EL (cell line): ENCODE measurements around the gene L3MBTL4.
A peak's percentile ranks its signal among the peaks of the same experiment; 100 is the strongest.
"Not testable (repeated sequence)": the region's sequence is repeated elsewhere in the genome, so short reads cannot be mapped to it uniquely, and the experiment has no call there.

Experiments
- DNase-seq: peaks from one replicate; pipeline ENCODE4 v3.0.0-alpha.2; 2016

L3MBTL4 gene

DNA sequence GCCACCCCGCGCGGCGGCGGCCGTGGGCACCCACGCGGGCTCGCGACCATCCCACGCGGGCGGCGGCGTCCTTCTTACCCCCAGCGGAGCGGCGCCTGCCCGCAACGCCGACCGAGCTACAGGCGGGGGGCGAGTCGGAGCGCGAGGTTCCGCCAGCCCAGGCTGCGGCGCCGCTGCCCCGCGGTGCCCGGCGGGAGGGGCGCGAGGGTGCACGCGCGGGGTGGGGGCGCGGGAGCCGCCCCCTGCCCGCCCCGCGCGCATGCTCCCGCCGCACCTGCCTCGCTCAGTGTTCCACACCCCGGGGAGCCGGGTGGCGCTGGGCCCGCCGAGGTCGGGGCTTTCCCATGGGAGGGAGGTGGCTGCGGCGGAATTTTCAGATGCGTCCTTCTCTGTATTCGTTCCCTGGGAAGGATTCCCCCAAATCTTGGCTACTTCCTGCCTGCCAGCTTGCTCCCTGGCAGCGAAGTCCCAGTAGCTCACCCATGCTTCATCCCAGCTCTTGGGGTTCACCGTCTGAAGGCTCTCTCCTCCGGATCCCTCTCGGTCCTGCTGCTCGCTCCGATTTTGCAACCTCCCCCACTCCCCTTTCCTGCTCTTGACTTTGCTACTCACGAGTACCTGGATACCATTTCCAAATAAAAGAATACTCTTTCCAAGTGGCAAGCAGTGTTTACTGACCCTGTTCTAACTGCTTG lies at the start of gene L3MBTL4:
Gene L3MBTL4 (minus strand): TSS at position 189 of the 695 bp plus-strand sequence. CDS start 103,286 bp downstream, outside the sequence.
- DNase-seq, result no peak

DNA sequence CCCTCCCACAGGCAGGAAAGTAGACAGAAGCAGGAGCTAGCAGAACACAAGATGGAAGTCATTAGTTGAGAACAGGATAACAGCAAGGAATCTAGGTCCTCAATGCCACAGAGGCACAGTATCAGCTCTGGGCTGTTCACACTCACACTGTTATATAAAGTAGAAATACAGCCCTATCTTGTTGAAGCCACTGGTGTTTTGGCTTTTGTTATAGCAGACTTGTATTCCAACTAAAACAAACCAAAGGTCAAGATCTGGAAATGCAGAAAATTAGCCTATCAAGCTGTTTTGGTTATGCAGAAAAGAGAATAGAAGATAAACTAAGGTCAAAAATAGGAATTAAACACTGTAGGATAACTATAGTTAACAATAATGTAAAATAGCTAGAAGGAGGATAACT lies 37.5 kb upstream of the L3MBTL4 start:
- no peak for DNase-seq

DNA sequence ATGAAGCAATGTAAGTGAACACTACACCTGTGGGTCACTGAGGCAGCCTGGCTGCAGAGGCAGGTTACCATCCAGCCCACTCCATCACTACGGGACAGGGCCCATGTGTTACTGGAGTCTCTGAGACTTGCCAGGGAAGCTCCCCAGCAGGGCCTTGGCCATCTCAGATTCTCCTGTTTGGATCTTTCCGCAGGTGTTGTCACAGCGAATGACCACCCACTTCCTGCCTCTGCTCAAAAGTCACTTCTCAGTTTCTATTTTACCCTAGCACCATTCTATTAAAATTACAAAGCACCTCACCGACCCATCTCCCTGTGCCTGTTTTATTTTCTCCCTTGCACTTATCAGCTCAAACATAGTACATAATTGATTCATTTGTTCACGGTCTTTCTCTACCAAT lies 34.5 kb upstream of the L3MBTL4 start:
- DNase-seq, result no peak

DNA sequence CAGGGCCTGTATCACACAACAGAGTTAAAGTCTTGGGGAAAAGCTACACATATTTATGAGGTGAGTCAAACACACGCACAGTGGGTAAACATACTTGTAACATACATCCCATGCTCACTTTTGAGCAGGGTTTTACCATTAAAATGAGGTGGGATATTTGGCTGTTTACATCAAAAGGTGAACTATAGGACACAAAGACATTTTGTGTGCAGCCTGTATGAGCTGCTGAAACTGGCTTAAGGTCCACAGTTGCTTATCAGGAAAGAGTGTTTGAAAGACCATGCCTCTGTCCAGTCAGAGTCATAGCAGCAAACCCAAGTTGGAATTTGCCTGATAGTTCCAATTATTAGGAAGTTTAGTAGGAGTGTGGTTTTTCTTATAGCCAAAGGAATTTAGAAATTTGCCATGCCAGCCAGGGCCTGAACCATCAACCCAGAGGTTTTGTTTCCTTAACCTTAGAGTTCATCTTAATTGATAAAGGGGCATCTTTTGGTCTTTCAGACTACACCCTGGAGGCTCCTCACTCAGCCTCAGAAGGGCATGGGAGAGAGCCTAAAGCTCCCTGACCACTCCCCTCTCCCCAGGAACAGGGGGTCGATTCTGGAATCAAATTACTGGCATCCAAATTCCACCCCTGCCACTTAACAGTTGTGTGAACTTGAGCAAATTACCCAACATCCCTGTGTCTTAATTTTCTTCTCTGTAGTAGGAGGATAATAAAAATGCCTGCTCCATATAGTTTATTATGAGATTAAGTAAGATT lies 29.9 kb upstream of the L3MBTL4 start:
- DNase-seq, result no peak

DNA sequence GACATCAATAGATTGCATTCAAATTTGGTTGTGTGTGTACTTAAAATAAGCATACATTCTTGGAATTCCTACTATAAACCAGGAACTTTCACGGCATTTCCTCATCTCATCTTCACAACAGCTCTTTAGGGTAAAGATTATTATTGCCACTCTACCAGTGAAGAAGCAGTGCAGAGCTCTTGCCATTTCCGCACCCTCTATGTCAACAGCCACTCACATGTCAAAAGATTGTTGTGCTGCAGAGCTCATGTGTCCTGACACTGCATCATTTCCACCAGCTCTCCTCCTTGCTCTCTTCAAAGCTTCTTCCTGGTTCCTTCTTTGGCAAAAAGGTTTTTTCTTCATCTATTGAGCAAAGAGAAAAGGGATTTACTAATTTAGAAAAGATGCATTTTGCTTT lies 26.5 kb upstream of the L3MBTL4 start:
- no peak for DNase-seq

DNA sequence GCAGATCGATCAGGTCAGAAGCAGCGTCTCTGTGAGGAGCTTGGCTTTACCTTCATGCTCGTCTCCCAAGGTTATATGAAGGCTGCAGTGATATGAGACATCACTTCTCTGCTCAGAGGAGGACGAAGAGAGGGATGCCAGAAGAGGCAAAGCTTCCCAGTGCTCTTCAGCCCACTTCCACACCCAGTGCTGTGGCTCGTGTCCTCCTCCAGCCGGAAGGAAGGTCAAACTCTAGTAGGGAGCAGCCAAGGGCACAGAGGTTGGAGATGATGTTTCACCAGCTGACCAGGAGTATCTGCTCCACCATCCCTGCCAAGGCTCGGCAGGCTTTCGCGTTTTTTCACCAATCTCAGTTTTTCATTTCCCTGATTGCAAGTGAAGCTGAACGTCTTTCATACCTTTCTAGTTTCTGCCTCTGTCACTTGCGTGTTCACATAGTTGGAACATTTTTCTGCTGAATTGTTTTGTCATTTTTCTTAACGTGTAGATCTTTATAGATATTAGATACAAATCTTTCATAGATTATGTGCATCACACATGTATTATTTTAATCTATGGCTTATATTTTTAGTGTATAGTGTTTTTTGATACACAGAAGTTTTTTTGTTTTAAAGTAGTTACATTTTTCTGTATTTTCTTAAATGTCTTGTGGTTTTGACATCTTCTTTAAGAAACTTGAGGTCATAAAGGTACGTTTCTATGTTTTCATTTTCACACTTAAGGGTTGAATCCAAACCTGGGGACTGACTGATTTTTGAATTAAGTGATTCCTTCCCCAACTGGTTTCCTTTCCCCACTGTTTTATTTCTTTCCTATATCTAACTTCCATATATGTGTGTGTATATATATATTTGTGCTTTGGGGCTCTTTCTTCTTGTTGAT lies 23.5 kb upstream of the L3MBTL4 start:
- DNase-seq, result no peak

DNA sequence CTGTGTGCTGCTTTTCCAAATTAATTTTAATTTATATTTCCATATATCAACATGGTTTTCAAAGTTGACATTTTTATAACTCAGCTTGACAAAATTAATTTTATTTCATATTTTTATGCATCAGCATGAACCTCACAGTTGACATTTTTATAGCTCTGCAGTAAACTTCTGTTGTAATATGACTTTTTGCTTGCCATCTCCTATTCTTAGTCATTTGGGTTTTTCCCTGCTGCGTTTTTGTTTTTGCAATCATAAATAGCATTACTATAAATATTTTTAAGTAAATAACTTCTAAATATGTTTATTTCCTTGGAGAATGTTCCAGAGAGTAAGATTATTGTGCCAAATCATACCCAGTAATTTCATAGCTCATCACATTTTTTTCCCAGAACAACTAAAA lies 21.0 kb upstream of the L3MBTL4 start:
- DNase-seq, result no peak

DNA sequence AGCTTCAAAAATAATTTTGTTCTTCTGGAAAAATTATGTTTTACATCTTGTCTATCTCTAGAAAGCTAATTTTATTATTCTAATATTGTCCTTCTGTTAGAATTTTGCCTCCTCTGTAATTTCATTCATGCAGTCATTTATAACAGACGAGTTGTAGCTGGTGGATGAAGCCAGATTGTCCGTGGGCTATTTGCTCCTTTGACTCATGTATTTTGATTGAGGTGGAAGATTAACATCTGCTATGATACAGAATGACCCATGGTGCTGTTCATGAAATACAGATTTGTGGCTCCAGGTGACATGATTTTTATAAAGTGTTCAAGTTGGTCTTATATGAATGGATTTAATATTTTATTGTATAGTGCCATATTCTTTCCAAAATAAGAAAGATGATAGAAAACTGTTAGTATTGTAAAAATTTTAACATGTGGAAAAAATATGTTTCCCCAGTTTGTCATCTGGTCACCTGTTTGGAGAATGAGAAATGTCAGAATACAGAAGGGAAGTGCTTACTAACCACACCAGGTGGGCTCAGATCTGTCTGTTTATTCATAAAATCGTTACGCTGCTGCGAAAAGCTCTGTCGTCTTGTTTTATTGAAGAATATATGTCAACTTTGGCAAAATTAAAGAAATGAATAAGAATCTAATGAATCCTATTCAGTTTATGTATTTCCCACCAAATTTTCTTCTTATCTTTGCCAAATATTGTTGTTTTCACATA lies 20.4 kb upstream of the L3MBTL4 start:
- DNase-seq, result no peak

DNA sequence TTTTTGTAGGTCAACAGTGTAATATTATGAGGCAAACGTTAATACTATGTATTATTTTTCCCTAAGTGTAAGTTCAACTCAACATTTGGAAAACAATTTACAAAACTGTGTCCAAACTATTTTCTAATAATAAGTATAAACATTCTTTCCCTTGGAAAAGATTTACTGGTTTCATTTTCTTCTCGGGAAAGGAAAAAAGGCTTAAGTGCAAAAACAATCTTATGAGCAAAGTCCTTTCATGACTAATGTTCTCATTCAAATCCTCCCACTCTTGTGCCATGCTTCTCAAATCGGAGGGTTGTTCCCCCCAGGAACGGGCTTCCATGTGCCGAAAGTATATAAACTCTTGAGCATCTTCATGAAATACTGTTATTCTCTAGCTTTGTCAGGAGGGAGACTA lies 19.8 kb upstream of the L3MBTL4 start:
- no peak for DNase-seq

DNA sequence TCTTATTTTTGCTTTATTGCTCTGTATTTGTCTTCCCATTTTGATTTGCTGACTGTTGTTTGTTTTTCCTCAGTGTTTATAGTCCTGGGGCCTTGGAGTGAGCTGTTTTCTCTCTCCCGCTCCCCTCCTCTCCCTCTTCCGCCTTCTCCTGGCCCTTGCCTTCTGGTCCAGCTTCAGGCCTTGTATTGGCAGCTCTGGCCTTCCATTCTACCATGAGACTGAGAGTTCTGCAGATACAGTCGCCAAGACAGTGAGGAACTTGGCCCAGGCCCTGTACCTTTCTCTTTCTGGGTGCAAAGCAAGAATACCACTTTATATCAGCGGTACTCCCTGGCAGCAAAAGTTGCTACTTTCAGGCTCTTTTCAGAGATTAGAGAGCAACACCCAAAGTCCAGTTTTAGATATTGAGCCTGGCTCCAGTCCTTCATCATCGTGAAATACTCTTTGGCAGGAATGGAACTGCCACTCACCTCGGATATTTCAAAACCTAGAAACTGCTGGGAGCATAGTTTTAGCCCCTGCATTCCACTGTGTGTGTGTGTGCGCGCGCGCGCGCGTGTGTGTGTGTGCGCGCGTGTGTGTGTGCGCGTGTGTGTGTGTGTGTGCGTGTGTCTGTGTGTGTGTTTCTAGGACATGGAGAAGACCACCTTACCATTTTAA lies 17.1 kb upstream of the L3MBTL4 start:
- no peak for DNase-seq

DNA sequence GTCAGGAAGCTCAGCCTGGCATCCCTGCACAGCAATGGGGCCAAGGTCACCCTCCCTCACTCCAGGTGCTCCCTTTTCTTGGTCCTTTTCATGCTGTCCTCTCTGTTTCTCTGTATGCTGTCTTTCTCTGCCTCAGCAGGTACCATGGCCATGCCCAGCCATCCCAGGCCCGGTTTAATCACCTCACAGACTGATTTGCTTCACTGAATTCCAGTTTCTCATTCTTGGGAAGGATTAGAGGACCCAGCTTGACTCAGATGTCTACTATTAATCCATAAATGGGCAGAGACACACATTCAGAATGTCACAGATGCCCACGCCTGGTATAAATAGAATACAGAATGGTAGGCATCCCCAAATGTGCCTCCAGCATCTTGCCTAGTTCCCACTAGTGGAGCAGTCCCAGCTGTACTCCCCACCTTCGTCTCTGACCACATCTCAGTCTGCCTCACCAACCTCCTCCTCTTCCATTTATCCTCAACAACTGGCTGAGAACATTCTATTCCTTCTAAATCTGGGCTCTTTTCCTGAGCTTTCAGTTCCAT lies 14.2 kb upstream of the L3MBTL4 start:
- no peak for DNase-seq

DNA sequence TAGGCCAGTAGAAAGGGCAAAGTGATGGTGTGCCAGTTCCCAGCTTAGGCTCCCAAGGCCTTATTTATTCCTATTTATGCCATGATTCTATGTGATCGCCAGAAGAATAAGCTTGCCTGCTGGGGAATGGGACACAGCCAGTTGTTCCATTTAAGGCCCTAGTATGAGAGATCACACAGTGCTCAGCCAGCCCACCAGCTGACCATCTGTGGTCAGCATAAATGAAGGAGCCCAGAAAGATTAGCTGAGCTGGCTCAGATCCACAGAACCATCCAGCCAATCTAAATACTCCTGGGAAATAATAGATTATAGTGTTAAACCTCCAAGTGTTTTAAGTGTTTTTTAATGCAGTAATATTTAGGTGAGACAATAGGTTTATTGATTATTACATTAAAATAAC lies 12.6 kb upstream of the L3MBTL4 start:
- no peak for DNase-seq

DNA sequence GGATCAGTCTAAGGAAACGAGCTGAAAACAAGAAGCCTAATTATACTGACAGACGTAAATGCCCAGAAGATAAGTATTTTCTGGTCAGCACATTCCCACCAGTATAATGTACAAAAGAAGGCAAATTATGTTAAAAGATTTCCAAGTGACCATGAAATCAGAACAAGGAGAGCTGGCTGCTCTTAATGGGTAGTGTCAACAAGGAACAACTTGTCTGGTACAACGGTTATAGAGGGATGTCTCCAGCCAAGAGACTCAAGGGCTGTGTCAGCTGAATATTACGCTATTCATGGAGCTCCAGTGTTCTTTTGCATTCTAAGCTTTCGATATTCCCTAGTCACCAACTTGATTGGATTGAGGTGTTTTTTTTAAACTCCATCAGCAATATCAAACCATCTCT lies 8.6 kb upstream of the L3MBTL4 start:
- DNase-seq, result no peak

DNA sequence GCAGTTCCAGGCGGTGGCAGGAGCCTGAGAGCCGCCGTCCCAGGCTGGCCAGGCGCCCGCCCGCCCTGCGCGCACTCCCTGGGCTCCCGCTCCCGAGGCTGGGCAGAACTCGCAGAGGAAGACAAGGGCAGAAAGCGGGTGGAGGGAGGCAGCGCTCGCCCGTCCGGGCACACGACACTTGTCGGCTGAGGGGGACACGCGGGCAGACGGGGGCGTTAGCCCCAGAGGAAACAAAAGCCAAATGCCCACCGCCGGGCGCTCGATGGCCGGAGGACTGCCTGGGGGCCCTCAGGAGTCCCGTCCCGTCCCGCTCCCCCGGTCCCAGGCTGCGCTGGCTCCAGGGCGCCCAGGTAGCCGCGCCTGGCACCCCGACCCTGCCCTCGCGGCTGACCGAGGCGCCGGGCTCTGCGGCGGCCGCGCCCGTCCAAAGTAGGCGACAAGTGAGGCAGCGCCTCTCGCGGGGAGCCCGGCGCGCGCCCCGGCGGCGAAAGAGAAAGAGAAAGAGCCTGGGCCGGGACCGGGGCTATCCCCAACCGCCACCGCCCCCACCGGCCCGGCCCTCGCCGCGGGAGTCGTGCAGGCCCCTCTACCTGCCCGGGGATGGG lies 491 bp downstream of the L3MBTL4 start:
- peak; percentile 8 for DNase-seq

DNA sequence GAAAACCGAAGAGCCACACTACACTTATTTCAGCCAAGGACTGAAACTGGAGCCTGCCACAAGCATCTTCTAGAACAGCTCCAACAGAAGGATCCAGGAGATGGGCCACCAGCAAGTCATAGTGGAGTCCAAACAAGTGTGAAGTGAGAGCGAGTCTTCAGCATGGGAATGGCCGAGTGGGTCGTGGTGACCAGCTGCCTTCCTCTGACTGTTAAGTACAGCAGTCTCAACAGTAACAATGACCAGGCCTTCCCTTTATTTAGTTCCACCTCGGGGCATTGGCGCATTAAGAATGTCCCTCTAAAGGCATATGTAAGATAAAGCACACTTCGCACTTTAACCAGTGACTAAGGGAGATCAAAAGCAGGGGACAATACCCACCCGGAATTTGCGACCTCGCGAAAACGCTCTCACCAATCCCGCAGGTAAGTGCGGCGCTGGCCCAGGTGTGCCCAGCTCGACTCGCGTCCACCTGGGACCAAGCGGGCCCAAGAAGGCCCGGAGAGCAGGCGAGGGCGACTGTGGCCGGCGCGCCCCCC lies 1.1 kb downstream of the L3MBTL4 start:
- DNase-seq, result no peak

DNA sequence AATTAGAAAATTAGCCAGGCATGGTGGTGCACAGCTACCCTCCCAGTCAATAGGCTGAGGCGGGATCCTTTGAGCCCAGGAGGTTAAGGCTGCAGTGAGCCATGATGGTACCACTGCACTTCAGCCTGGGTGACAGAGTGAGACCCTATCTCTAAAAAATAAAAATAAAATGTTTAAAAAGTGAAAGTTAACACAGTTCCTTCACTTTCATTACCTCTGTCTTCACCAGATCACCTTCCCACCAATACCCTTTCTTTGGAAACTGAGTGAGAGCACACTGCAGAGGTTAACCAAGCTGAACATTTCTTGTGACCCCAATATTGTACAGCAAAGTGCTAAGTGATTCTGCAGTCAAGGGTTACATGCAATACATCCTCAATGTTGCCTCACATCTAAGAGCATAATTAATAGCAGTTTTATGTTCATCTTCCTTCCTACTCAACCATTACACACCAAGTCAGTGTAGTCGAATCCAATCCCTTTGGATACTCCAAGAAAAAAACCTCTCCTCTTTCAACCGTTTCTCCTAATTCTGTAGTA lies 1.7 kb downstream of the L3MBTL4 start:
- no peak for DNase-seq

DNA sequence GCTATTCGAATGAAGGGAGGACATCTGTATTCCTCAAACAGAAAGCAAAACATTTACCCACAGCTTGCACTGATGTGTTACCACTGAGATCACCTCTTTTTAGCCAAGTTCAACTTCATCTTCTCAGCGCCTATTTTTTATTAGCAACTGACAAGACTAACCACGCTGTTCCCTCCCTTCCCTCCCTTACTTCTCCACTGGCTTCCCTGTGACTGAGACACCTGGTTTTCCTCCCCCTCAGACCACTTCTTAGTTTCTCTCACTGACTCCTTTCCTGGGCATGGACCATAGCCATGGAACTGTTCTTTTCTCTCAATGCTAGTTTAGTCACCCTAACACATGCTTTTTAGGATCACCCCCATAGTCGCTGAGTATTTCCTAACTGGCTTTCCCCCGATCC lies 3.3 kb downstream of the L3MBTL4 start:
- no peak for DNase-seq

DNA sequence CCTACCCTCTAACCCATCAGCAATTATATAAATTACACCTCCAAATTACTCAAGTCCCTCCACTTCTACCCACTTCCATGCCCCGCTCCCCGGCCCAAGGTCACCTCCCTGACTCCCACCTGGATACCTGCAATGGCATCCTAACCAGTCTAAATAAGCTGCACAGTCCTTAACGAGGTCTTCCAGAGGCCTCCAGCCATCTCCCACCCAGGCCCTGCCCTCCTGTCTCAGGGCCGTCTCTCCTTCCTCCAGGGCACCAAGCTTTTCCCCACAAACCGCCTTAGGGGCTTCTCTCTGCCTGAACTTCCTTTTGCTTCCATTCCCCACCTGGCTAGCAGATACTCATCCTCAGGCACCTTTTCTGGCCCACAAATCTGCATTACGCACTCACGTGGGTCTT lies 4.8 kb downstream of the L3MBTL4 start:
- no peak for DNase-seq

DNA sequence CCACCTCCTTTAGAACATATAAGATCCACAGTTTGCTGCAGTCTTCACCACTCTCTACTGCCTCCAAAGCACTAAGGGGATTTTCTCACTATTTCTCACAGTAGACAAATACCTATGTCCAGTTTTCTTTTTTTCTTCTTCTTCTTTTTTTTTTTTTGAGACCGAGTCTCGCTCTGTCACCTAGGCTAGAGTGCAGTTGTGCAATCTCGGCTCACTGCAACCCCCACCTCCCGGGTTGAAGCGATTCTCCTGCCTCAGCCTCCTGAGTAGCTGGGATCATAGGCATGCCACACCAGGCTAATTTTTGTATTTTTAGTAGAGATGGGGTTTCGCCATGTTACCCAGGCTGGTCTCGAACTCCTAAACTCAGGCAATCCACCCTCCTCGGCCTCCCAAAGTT lies 6.2 kb downstream of the L3MBTL4 start:
- not testable (repeated sequence) for DNase-seq

DNA sequence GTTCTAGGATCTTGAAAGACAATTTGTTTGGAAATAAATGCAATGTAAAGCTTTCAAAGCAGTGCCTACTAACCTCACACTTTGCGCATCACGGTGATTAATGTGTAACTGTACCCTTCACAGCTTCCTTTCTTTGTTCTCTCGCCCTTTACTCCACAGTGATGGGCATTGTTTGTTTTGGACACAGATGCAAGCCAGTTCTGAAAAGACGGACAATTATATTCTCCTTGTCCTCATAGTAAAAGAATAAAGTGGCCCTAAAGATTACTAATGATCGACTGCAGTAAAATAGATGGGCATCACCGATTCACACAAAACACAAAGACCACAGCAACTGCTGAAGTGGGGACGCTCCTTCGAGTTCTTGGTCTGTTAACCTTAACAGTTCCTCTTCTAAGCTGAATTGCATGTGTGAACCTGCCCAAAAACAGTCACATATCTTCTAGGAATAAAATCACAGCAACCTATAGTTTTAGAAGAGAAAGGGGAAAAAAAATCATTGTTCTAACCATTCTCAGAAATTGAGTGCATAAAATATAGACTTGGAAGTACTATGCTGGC lies 7.7 kb downstream of the L3MBTL4 start:
- DNase-seq, result no peak
